ENCODE data around the gene AKAP9.
A peak's percentile ranks its signal among the peaks of the same experiment; 100 is the strongest.
"Not testable (repeated sequence)": the region's sequence is repeated elsewhere in the genome, so short reads cannot be mapped to it uniquely, and the experiment has no call there.

AKAP9 gene

GRCh38 chr7:92134271-92135051 lies 193.8 kb downstream of the AKAP9 start, which contains the start of gene CYP51A1:
TSS of gene CYP51A1 (minus strand) at chr7:92134477. CDS start at chr7:92134364, 113 bp downstream.
- DNase-seq, result peak; percentile 96 to 97
- no peak for TF ChIP-seq GATA1 (IDR thresholded peaks at IDR 0.05; ENCODE audit: low read depth, low read length)
- TF ChIP-seq POLR2A (IDR thresholded peaks at IDR 0.05; ENCODE audit: low read length), result peak; percentile 97

GRCh38 chr7:92135052-92135889 lies 194.6 kb downstream of the AKAP9 start:
- TF ChIP-seq POLR2A (IDR thresholded peaks at IDR 0.05; ENCODE audit: low read length) (peak; percentile 81), GATA1 (IDR thresholded peaks at IDR 0.05; ENCODE audit: low read depth, low read length) (no peak)
- DNase-seq, result peak; percentile 41 to 65

- DNase-seq, result peak; percentile 8 to 25
- no peak for TF ChIP-seq POLR2A (IDR thresholded peaks at IDR 0.05; ENCODE audit: low read length)
- TF ChIP-seq GATA1 (IDR thresholded peaks at IDR 0.05; ENCODE audit: low read depth, low read length), result no peak
Observed at GRCh38 chr7:92137557-92137956, 196.9 kb downstream of the AKAP9 start.

GRCh38 chr7:92141161-92141560 lies 200.5 kb downstream of the AKAP9 start:
- TF ChIP-seq POLR2A (IDR thresholded peaks at IDR 0.05; ENCODE audit: low read length) (no peak), GATA1 (IDR thresholded peaks at IDR 0.05; ENCODE audit: low read depth, low read length) (no peak)
- peak in 1 of 2 experiments; percentile 34 for DNase-seq

- DNase-seq, result not testable (repeated sequence)
Observed at GRCh38 chr7:92142791-92143190, 202.1 kb downstream of the AKAP9 start.

GRCh38 chr7:92143192-92143880 lies 202.7 kb downstream of the AKAP9 start:
- not testable (repeated sequence) for DNase-seq

- no peak for DNase-seq
- TF ChIP-seq GATA1 (IDR thresholded peaks at IDR 0.05; ENCODE audit: low read depth, low read length), result no peak
- no peak for TF ChIP-seq POLR2A (IDR thresholded peaks at IDR 0.05; ENCODE audit: low read length)
Observed at GRCh38 chr7:92149736-92150239, 209.1 kb downstream of the AKAP9 start.

GRCh38 chr7:92150450-92151017 lies 209.9 kb downstream of the AKAP9 start:
- no peak for DNase-seq

GRCh38 chr7:92155108-92155739 lies 214.6 kb downstream of the AKAP9 start:
- no peak for TF ChIP-seq GATA1 (IDR thresholded peaks at IDR 0.05; ENCODE audit: low read depth, low read length)
- no peak for TF ChIP-seq POLR2A (IDR thresholded peaks at IDR 0.05; ENCODE audit: low read length)
- no peak for DNase-seq

More at GRCh38 chr7:92150450-92151017, 209.9 kb downstream of the AKAP9 start:
- TF ChIP-seq GATA1 (IDR thresholded peaks at IDR 0.05; ENCODE audit: low read depth, low read length) (no peak), POLR2A (IDR thresholded peaks at IDR 0.05; ENCODE audit: low read length) (no peak)

- no peak for TF ChIP-seq POLR2A (IDR thresholded peaks at IDR 0.05; ENCODE audit: low read length)
- no peak for TF ChIP-seq GATA1 (IDR thresholded peaks at IDR 0.05; ENCODE audit: low read depth, low read length)
- no peak for DNase-seq
Observed at GRCh38 chr7:92156990-92157389, 216.3 kb downstream of the AKAP9 start.

GRCh38 chr7:92158660-92159575 lies 218.3 kb downstream of the AKAP9 start:
- DNase-seq, result no peak
- TF ChIP-seq GATA1 (IDR thresholded peaks at IDR 0.05; ENCODE audit: low read depth, low read length) (no peak), POLR2A (IDR thresholded peaks at IDR 0.05; ENCODE audit: low read length) (no peak)

Measured in erythroblast (primary cell).